ENCODE results near the gene NTMT1. TPM values are rescaled to one million over a fixed set of nuclear protein-coding genes. Genes with fewer than 3 reads are reported as not detected.

NTMT1 gene
- total RNA-seq, 6 donors from 2014 or later = 15.0 to 37.7 (median 23.6) TPM

GRCh38 chr9:129626625-129627284 lies 792 bp downstream of the NTMT1 start:
- no peak for DNase-seq
- peaks cover 0 to 2% (median 0%) of the 10 kb centered on the region in 4 donors for H3K36me3 ChIP-seq
- H3K27ac ChIP-seq = peak overlapping the region; percentile 92 to 94 (median 94)
- TF ChIP-seq CTCF (IDR thresholded peaks at IDR 0.05) = no peak
- no peak for TF ChIP-seq EP300 (IDR thresholded peaks at IDR 0.05)
- TF ChIP-seq POLR2A (IDR thresholded peaks at IDR 0.05) = no peak
- no peak for TF ChIP-seq POLR2AphosphoS5 (IDR thresholded peaks at IDR 0.05)
- peaks cover 23 to 70% (median 36%) of the 10 kb centered on the region in 4 donors for H3K4me1 ChIP-seq
- WGBS, 2 donors = 2 to 9% methylated on average over 11 to 19 of the region's 20 CpGs
- ATAC-seq (ENCODE audit: low FRiP score in 2 of 2) = peak; percentile 1 to 37
- H3K4me3 ChIP-seq = peak overlapping the region; percentile 80 to 89 (median 86)
- no peaks in the 10 kb centered on the region for H3K27me3 ChIP-seq
- no peaks in the 10 kb centered on the region for H3K9me3 ChIP-seq

- no peaks in the 10 kb centered on the region for H3K9me3 ChIP-seq
- ATAC-seq (ENCODE audit: low FRiP score in 2 of 2) (no peak), DNase-seq (no peak)
- peak overlapping the region in 2 of 4 donors; percentile 80 to 87 for H3K4me3 ChIP-seq
- H3K36me3 ChIP-seq = peaks cover 0 to 10% (median 6%) of the 10 kb centered on the region in 4 donors
- H3K27ac ChIP-seq = peak overlapping the region in 1 of 4 donors; percentile 93
- peaks cover 23 to 77% (median 36%) of the 10 kb centered on the region in 4 donors for H3K4me1 ChIP-seq
- 64% methylated on average over 10 to 11 of the region's 12 CpGs for WGBS, 2 donors
- TF ChIP-seq CTCF (IDR thresholded peaks at IDR 0.05) (no peak), POLR2AphosphoS5 (IDR thresholded peaks at IDR 0.05) (no peak), EP300 (IDR thresholded peaks at IDR 0.05) (no peak), POLR2A (IDR thresholded peaks at IDR 0.05) (no peak)
- H3K27me3 ChIP-seq = no peaks in the 10 kb centered on the region
Observed at GRCh38 chr9:129627556-129628440, 1.8 kb downstream of the NTMT1 start.

GRCh38 chr9:129628709-129629108 lies 2.7 kb downstream of the NTMT1 start:
- Histone ChIP-seq H3K36me3 (peaks cover 0 to 20% (median 15%) of the 10 kb centered on the region in 4 donors), H3K4me1 (peaks cover 23 to 77% (median 36%) of the 10 kb centered on the region in 4 donors), H3K27ac (no peak overlapping the region), H3K27me3 (no peaks in the 10 kb centered on the region), H3K4me3 (no peak overlapping the region), H3K9me3 (no peaks in the 10 kb centered on the region)
- 80 to 86% methylated on average over 6 of the region's 6 CpGs for WGBS, 2 donors
- no peak for DNase-seq
- no peak for ATAC-seq (ENCODE audit: low FRiP score in 2 of 2)
- TF ChIP-seq POLR2A (IDR thresholded peaks at IDR 0.05) = no peak

GRCh38 chr9:129629251-129629820 lies 3.4 kb downstream of the NTMT1 start:
- ATAC-seq (ENCODE audit: low FRiP score in 2 of 2) = no peak
- no peak overlapping the region for H3K27ac ChIP-seq

More at GRCh38 chr9:129629251-129629820, 3.4 kb downstream of the NTMT1 start:
- H3K36me3 ChIP-seq = peaks cover 5 to 26% (median 21%) of the 10 kb centered on the region in 4 donors
- WGBS, 2 donors = 72 to 81% methylated on average over 7 to 8 of the region's 8 CpGs
- no peak overlapping the region for H3K4me3 ChIP-seq
- no peaks in the 10 kb centered on the region for H3K9me3 ChIP-seq
- TF ChIP-seq CTCF (IDR thresholded peaks at IDR 0.05) (no peak), EP300 (IDR thresholded peaks at IDR 0.05) (no peak), POLR2A (IDR thresholded peaks at IDR 0.05) (no peak), POLR2AphosphoS5 (IDR thresholded peaks at IDR 0.05) (no peak)
- peaks cover 23 to 72% (median 36%) of the 10 kb centered on the region in 4 donors for H3K4me1 ChIP-seq
- no peak for DNase-seq
- H3K27me3 ChIP-seq = no peaks in the 10 kb centered on the region
